Tibial artery (tissue), 4 donors: ENCODE measurements around the gene ZNF646.

ENCODE experiments used
- DNase-seq, 2 donors: peaks; one replicate each; pipeline ENCODE4 v3.0.0-alpha.2; 2019
- H3K27ac ChIP-seq, 2 donors: fragments of 200-600 bp; sonication (generic) in 1 of 2; 1 replicate in 1 of 2; 2 replicates in 1 of 2; pipeline ENCODE4 v1.5.1; 2018 to 2019; ENCODE audit warnings: mild to moderate bottlenecking in 1 of 2
- H3K27me3 ChIP-seq, 2 donors: fragments of 200-600 bp; sonication (generic) in 1 of 2; one replicate each; pipeline versions ENCODE4 v1.5.1 to v1.6.0; 2016 to 2019
- H3K36me3 ChIP-seq, 3 donors: fragments of 200-600 bp; sonication (generic) in 2 of 3; one replicate each; pipeline ENCODE4 v1.5.1; 2016 to 2019; ENCODE audit warnings: mild to moderate bottlenecking in 2 of 3
- H3K4me1 ChIP-seq, 4 donors: fragments of 200-600 bp; sonication (generic) in 2 of 4; 1 replicate in 3 of 4; 2 replicates in 1 of 4; pipeline ENCODE4 v1.5.1; 2016 to 2019
- H3K4me3 ChIP-seq, 2 donors: fragments of 200-600 bp; sonication (generic) in 1 of 2; 1 replicate in 1 of 2; 2 replicates in 1 of 2; pipeline ENCODE4 v1.5.1; 2018 to 2019; ENCODE audit warnings: mild to moderate bottlenecking in 2 of 2
- H3K9me3 ChIP-seq, 3 donors: fragments of 200-600 bp; sonication (generic) in 1 of 3; one replicate each; pipeline ENCODE4 v1.5.1; 2016 to 2019
- intact Hi-C: fragments of 100-400 bp; cut with DNase I; formaldehyde crosslinking; loops from one replicate; pipeline ENCODE4 v1.15.0; 2023; ENCODE audit warnings: low total_unique reads
- TF ChIP-seq, protein P1 (sequence below), 2 experiments: fragments of 200-600 bp in 1 of 2; fragments of 450-650 bp in 1 of 2; IDR thresholded peaks; one replicate each; pipeline ENCODE4 v1.5.1; 2017 to 2019; ENCODE audit warnings: antibody characterized with exemption in 2 of 2, mild to moderate bottlenecking in 1 of 2, moderate library complexity in 1 of 2

The ZNF646 gene

DNA sequence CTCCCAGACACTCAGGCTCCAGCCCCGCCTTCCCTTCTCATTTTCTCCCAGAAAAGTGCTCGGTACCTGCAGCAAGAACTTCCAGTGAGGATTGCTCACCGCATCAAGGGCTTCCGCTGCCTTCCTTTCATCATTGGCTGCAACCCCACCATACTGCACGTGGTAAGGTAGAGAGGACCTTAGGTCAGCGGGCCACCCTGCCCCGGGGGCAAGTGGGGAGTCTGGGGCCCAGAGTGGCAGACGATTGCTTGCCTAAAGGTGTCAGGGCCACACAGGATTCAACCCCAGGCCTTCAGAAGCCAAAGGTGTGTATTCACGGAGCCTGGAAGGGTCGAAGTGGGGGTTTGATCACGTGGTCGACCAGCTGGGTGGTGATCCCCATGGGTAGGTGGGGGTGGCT is 35.4 kb downstream of the ZNF646 start:
- no peaks in the 10 kb centered on the region for H3K9me3 ChIP-seq
- intact Hi-C loops, result no loop called here
- DNase-seq, result no peak
- H3K4me1 ChIP-seq, result peaks cover 0 to 40% (median 17%) of the 10 kb centered on the region in 4 donors
- no peaks in the 10 kb centered on the region for H3K27me3 ChIP-seq
- TF ChIP-seq, protein P1, sequence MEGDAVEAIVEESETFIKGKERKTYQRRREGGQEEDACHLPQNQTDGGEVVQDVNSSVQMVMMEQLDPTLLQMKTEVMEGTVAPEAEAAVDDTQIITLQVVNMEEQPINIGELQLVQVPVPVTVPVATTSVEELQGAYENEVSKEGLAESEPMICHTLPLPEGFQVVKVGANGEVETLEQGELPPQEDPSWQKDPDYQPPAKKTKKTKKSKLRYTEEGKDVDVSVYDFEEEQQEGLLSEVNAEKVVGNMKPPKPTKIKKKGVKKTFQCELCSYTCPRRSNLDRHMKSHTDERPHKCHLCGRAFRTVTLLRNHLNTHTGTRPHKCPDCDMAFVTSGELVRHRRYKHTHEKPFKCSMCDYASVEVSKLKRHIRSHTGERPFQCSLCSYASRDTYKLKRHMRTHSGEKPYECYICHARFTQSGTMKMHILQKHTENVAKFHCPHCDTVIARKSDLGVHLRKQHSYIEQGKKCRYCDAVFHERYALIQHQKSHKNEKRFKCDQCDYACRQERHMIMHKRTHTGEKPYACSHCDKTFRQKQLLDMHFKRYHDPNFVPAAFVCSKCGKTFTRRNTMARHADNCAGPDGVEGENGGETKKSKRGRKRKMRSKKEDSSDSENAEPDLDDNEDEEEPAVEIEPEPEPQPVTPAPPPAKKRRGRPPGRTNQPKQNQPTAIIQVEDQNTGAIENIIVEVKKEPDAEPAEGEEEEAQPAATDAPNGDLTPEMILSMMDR (IDR thresholded peaks at IDR 0.05), result no peak
- peaks cover 19 to 37% (median 33%) of the 10 kb centered on the region in 3 donors for H3K36me3 ChIP-seq
- H3K4me3 ChIP-seq, result peak overlapping the region in 1 of 2 donors; percentile 88
- H3K27ac ChIP-seq, result peak overlapping the region in 1 of 2 donors; percentile 98

DNA sequence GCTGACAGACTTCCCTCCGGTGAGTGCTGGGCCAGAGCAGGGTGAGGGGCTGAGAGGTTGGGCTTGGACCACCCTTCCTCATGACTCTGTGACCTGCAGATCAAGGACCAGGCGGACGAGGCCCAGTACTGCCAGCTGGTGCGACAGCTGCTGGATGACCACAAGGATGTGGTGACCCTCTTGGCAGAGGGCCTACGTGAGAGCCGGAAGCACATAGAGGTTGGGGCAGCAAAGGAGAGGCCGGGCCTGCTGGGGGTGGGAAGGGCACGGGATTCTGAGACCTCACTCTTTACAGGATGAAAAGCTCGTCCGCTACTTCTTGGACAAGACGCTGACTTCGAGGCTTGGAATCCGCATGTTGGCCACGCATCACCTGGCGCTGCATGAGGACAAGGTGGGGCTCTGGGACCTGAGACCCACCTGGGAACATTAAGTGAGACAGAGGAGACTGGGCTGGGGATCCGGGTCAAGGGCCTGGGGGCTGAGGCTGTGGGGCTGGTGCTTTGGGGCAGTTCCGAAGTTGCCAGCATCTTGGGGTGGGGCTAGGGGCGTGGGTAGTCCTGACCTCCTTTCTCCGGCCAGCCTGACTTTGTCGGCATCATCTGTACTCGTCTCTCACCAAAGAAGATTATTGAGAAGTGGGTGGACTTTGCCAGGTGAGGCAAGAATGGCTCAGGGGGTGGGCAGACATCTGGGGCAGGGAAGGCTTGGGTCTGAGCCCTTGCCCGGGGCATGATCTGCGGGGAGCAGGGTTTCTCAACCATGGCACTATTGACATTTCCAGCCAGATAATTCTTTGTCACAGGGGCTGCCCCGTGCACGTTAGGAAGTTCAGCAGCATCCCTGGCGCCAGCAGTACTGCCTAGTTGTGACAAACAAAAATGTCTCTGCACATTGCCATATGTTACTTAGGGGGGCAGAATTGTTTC is 36.1 kb downstream of the ZNF646 start:
- no peak overlapping the region for H3K4me3 ChIP-seq
- H3K9me3 ChIP-seq, result no peaks in the 10 kb centered on the region
- DNase-seq, result no peak
- H3K4me1 ChIP-seq, result peaks cover 0 to 40% (median 17%) of the 10 kb centered on the region in 4 donors
- no peaks in the 10 kb centered on the region for H3K27me3 ChIP-seq
- TF ChIP-seq, protein P1 (IDR thresholded peaks at IDR 0.05), result no peak
- peaks cover 19 to 37% (median 33%) of the 10 kb centered on the region in 3 donors for H3K36me3 ChIP-seq
- no peak overlapping the region for H3K27ac ChIP-seq
- intact Hi-C loops, result no loop called here

DNA sequence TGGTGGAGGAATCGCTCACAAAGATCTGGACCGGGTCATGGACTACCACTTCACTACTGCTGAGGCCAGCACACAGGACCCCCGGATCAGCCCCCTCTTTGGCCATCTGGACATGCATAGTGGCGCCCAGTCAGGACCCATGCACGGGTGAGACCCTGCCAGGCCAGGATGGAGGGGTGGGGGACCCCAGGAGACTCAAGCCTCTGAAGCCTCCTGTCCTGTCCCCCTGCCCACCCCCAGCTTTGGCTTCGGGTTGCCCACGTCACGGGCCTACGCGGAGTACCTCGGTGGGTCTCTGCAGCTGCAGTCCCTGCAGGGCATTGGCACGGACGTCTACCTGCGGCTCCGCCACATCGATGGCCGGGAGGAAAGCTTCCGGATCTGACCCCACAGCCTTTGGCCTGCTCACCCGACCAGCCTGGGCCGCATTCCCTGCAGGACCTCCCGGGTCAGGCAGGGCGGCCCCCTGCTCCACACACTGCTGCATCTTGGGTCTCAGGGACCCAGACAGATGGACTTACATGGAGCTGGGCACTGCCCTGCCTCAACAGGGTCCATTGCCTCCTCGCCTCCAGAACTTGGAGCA is 37.8 kb downstream of the ZNF646 start:
- H3K9me3 ChIP-seq, result no peaks in the 10 kb centered on the region
- H3K27ac ChIP-seq, result peak overlapping the region in 1 of 2 donors; percentile 43
- TF ChIP-seq, protein P1 (IDR thresholded peaks at IDR 0.05), result no peak
- DNase-seq, result no peak
- peaks cover 0 to 39% (median 18%) of the 10 kb centered on the region in 4 donors for H3K4me1 ChIP-seq
- no peaks in the 10 kb centered on the region for H3K27me3 ChIP-seq
- intact Hi-C loops, result no loop called here
- H3K4me3 ChIP-seq, result no peak overlapping the region
- peaks cover 19 to 37% (median 33%) of the 10 kb centered on the region in 3 donors for H3K36me3 ChIP-seq

DNA sequence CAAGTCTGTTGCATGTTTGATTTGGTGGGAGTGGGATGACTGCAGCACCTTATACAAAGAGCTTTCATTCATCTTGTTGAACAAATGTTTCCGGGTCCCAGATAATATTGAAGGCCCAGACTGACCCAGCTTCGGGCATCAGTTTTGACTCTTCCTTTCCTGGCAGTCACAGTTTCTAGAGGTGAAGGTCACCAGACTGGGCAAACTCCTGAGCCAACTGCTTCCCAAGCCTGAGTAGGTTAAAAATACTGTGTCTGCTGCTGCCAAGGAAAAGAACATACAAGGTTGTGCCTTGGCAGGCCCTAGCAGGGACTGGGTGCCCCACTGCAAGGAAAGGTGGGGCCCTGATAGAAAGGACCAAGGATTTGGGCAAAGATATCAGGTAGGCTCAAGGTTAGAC is 38.5 kb downstream of the ZNF646 start:
- Histone ChIP-seq H3K27me3 (no peaks in the 10 kb centered on the region), H3K36me3 (peaks cover 19 to 37% (median 33%) of the 10 kb centered on the region in 3 donors), H3K27ac (peak overlapping the region in 1 of 2 donors; percentile 43), H3K4me1 (peaks cover 0 to 40% (median 19%) of the 10 kb centered on the region in 4 donors), H3K9me3 (no peaks in the 10 kb centered on the region), H3K4me3 (no peak overlapping the region)
- DNase-seq, result no peak
- intact Hi-C loops, result no loop called here
- TF ChIP-seq, protein P1 (IDR thresholded peaks at IDR 0.05), result no peak

DNA sequence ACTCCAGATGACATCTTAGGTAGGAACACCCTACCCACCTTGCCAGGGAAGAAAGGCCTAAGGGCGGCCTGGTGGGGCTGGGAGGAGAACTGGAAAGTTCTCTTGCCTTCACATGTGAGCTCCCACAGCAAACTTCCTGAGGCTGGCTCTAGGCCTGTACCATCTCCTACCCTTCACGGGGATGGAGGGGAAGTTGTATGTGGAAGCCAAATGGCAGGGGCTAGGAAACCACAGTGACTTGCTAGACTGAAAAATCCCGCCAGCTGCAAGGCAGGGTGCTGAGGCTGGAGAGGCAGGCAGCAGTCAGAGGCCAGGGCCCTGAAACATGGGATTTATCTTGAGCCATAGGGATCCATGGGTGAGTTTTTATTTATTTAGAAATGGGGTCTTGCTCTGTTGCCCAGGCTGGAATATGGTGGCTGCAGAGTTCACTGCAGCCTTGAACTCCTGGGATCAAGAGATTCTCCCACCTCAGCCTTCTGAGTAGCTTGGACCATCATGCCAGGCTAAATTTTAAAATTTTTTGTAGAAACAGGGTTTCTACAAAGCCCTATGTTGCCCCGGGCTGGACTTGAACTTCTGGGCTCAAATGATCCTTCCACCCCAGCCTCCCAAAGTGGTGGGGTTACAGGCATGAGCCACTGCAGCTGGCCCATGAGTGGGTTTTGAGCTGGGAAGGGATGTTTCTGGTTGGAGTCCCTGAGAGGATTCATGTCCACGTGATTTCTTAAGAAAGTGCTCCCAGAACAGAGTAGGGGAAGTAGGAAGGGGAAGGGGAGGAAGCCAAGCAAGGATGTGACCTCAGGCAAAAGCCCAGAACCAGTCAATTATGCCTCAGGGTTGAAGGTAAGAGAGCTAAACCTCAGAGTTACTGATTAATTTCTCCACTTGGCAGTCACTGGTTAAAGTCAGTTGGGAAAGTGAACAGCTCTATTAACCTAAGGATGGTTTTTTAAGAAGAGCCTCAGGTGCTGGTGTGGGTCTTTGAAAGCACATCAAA is 39.2 kb downstream of the ZNF646 start:
- H3K4me3 ChIP-seq, result no peak overlapping the region
- DNase-seq, result no peak

More for the DNA sequence above, 39.2 kb downstream of the ZNF646 start:
- Histone ChIP-seq H3K9me3 (no peaks in the 10 kb centered on the region), H3K27me3 (no peaks in the 10 kb centered on the region), H3K27ac (peak overlapping the region; percentile 20 to 43), H3K36me3 (peaks cover 19 to 37% (median 33%) of the 10 kb centered on the region in 3 donors), H3K4me1 (peaks cover 0 to 40% (median 15%) of the 10 kb centered on the region in 4 donors)
- intact Hi-C loops, result no loop called here
- TF ChIP-seq, protein P1 (IDR thresholded peaks at IDR 0.05), result no peak
